ENCODE results near the gene OLFML1. TPM values are rescaled to one million over a fixed set of nuclear protein-coding genes. Genes with fewer than 3 reads are reported as not detected.

Gene OLFML1
- total and polyA plus RNA-seq, 4 experiments from 2014 or later, result not detected

DNA sequence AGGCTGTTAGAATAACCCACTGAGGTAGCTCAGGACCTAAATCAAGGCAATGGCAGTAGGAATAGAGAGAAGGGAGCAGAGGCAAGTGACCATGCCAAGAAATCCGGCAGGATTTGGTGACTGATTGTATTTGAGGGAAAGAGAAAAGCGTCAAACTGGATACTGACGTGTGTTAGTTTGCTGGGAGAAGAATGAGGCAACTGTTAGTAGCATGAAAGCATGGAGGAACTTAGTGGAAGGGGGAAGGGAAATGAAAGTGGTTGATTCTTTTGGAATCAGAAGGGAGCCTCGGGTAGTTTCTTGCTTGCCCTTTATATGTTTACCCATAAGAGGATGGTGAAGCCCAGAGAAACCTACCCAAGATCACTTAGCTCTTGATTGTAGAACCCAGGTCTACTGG, 36.8 kb downstream of the OLFML1 start:
- Mint-ChIP-seq H3K4me3 (no peak overlapping the region), H3K27ac (no peak overlapping the region), H3K27me3 (no peaks in the 10 kb centered on the region), H3K36me3 (peaks cover 0 to 9% of the 10 kb centered on the region in 2 donors), H3K9me3 (peaks cover 0 to 2% (median 0%) of the 10 kb centered on the region in 8 donors), H3K4me1 (peaks cover 18 to 67% (median 29%) of the 10 kb centered on the region in 4 donors)
- DNase-seq, result no peak
- Histone ChIP-seq H3K36me3 (ENCODE audit: insufficient read depth, low read length) (no peaks in the 10 kb centered on the region), H3K4me1 (ENCODE audit: insufficient read depth, low read length) (peaks cover 58% of the 10 kb centered on the region), H3K9me3 (ENCODE audit: control insufficient read depth in 1 of 2, low read length in 2 of 2) (no peaks in the 10 kb centered on the region), H3K27me3 (ENCODE audit: insufficient read depth, low read length) (no peaks in the 10 kb centered on the region), H3K4me3 (ENCODE audit: low read length in 2 of 2) (no peak overlapping the region), H3K27ac (ENCODE audit: low read depth, low read length) (no peak overlapping the region)
- intact Hi-C loops (cut with micrococcal nuclease), result loop anchor here (10.0 kb wide), 1 partner anchor 1163 kb away; the partner anchor contains the start of genes RPL27A and TRIM66
- POLR2A ChIA-PET (ENCODE audit: partially characterized antibody), result interaction anchor here (1.3 to 1.6 kb wide), 2 partner anchors 9 to 12 kb away, joined by 4 to 6 read pairs; no protein-coding TSS in a partner anchor
- CTCF ChIA-PET (ENCODE audit: partially characterized antibody), result interaction anchor here (0.8 to 5.1 kb wide), 6 partner anchors 9 to 173 kb away, joined by 3 to 34 read pairs (median 6); partner anchors contain the start of gene PPFIBP2

DNA sequence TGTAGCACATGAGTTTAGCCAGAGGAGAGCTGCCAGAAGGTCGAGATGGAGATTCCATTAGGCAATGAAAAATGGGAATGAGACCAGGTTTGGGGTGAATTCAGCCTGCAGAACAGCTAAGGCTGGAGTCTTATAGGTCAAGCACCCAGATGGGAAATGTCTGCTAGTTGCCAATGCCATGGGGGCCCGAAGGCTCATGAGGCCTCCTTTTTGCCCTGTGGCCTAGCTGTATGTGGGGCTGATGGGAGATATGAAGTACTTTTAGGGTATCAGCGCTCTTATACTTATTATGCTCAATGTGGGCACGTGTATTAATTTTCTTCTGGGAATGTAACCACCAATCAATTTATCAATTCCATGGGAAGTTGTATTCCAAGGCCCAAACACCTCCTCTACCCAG, 37.2 kb downstream of the OLFML1 start:
- Histone ChIP-seq H3K4me3 (ENCODE audit: low read length in 2 of 2) (no peak overlapping the region), H3K4me1 (ENCODE audit: insufficient read depth, low read length) (peaks cover 62% of the 10 kb centered on the region), H3K27me3 (ENCODE audit: insufficient read depth, low read length) (no peaks in the 10 kb centered on the region), H3K9me3 (ENCODE audit: control insufficient read depth in 1 of 2, low read length in 2 of 2) (no peaks in the 10 kb centered on the region), H3K36me3 (ENCODE audit: insufficient read depth, low read length) (no peaks in the 10 kb centered on the region), H3K27ac (ENCODE audit: low read depth, low read length) (no peak overlapping the region)
- Mint-ChIP-seq H3K4me1 (peaks cover 14 to 67% (median 32%) of the 10 kb centered on the region in 4 donors), H3K4me3 (peak overlapping the region in 1 of 8 donors; percentile 8), H3K36me3 (peaks cover 0 to 9% of the 10 kb centered on the region in 2 donors), H3K27ac (no peak overlapping the region), H3K27me3 (no peaks in the 10 kb centered on the region), H3K9me3 (peaks cover 0 to 2% (median 0%) of the 10 kb centered on the region in 8 donors)
- POLR2A ChIA-PET (ENCODE audit: partially characterized antibody), result interaction anchor here (1.3 kb wide), 1 partner anchor 10 kb away, joined by 4 read pairs; no protein-coding TSS in a partner anchor
- CTCF ChIA-PET (ENCODE audit: partially characterized antibody), result interaction anchor here (0.8 to 5.1 kb wide), 3 partner anchors 10 to 84 kb away, joined by 3 to 34 read pairs (median 15); partner anchors contain the start of gene PPFIBP2
- DNase-seq, result no peak
- intact Hi-C loops (cut with micrococcal nuclease), result loop anchor here (10.0 kb wide), 1 partner anchor 1162 kb away; the partner anchor contains the start of genes RPL27A and TRIM66

GRCh38 chr11:7523416-7524210, 38.3 kb downstream of the OLFML1 start:
- intact Hi-C loops (cut with micrococcal nuclease), result loop anchor here (10.0 kb wide), 1 partner anchor 1161 kb away; the partner anchor contains the start of genes RPL27A and TRIM66
- peak overlapping the region in 4 of 7 donors; percentile 1 to 29 (median 14) for H3K27ac Mint-ChIP-seq
- DNase-seq, result no peak
- H3K36me3 ChIP-seq (ENCODE audit: insufficient read depth, low read length), result no peaks in the 10 kb centered on the region
- H3K4me1 ChIP-seq (ENCODE audit: insufficient read depth, low read length), result peaks cover 73% of the 10 kb centered on the region
- CTCF ChIA-PET (ENCODE audit: partially characterized antibody), result interaction anchor here (1.1 to 5.1 kb wide), 4 partner anchors 10 to 39 kb away, joined by 3 to 34 read pairs (median 4); partner anchors contain the start of genes OLFML1 and PPFIBP2
- no peaks in the 10 kb centered on the region for H3K27me3 ChIP-seq (ENCODE audit: insufficient read depth, low read length)
- peaks cover 7 to 67% (median 41%) of the 10 kb centered on the region in 4 donors for H3K4me1 Mint-ChIP-seq
- H3K4me3 ChIP-seq (ENCODE audit: low read length in 2 of 2), result no peak overlapping the region
- H3K27me3 Mint-ChIP-seq, result no peaks in the 10 kb centered on the region
- H3K4me3 Mint-ChIP-seq, result peak overlapping the region in 4 of 8 donors; percentile 22 to 76 (median 50)
- H3K9me3 ChIP-seq (ENCODE audit: control insufficient read depth in 1 of 2, low read length in 2 of 2), result no peaks in the 10 kb centered on the region
- H3K27ac ChIP-seq (ENCODE audit: low read depth, low read length), result no peak overlapping the region
- POLR2A ChIA-PET (ENCODE audit: partially characterized antibody), result interaction anchor here (0.9 kb wide), 1 partner anchor 9 kb away, joined by 3 read pairs; no protein-coding TSS in a partner anchor
- H3K36me3 Mint-ChIP-seq, result peaks cover 0 to 9% of the 10 kb centered on the region in 2 donors
- peaks cover 0 to 2% (median 0%) of the 10 kb centered on the region in 8 donors for H3K9me3 Mint-ChIP-seq

GRCh38 chr11:7524462-7525235, 39.3 kb downstream of the OLFML1 start:
- Histone ChIP-seq H3K4me3 (ENCODE audit: low read length in 2 of 2) (no peak overlapping the region), H3K4me1 (ENCODE audit: insufficient read depth, low read length) (peaks cover 83% of the 10 kb centered on the region), H3K27ac (ENCODE audit: low read depth, low read length) (no peak overlapping the region), H3K9me3 (ENCODE audit: control insufficient read depth in 1 of 2, low read length in 2 of 2) (no peaks in the 10 kb centered on the region), H3K27me3 (ENCODE audit: insufficient read depth, low read length) (no peaks in the 10 kb centered on the region), H3K36me3 (ENCODE audit: insufficient read depth, low read length) (no peaks in the 10 kb centered on the region)
- Mint-ChIP-seq H3K36me3 (peaks cover 0 to 3% of the 10 kb centered on the region in 2 donors), H3K27me3 (no peaks in the 10 kb centered on the region), H3K9me3 (no peaks in the 10 kb centered on the region), H3K4me1 (peaks cover 4 to 71% (median 41%) of the 10 kb centered on the region in 4 donors), H3K27ac (peak overlapping the region in 4 of 7 donors; percentile 26 to 82 (median 39)), H3K4me3 (peak overlapping the region in 5 of 8 donors; percentile 21 to 76 (median 60))
- ChIA-PET CTCF (ENCODE audit: partially characterized antibody) (interaction anchor here (1.1 to 5.1 kb wide), 5 partner anchors 9 to 40 kb away, joined by 3 to 34 read pairs (median 4); partner anchors contain the start of genes OLFML1 and PPFIBP2), POLR2A (ENCODE audit: partially characterized antibody) (interaction anchor here (1.0 kb wide), 1 partner anchor 9 kb away, joined by 4 read pairs; no protein-coding TSS in a partner anchor)
- no peak for DNase-seq
- intact Hi-C loops (cut with micrococcal nuclease), result loop anchor here (10.0 kb wide), 1 partner anchor 1160 kb away; the partner anchor contains the start of genes RPL27A and TRIM66

DNA sequence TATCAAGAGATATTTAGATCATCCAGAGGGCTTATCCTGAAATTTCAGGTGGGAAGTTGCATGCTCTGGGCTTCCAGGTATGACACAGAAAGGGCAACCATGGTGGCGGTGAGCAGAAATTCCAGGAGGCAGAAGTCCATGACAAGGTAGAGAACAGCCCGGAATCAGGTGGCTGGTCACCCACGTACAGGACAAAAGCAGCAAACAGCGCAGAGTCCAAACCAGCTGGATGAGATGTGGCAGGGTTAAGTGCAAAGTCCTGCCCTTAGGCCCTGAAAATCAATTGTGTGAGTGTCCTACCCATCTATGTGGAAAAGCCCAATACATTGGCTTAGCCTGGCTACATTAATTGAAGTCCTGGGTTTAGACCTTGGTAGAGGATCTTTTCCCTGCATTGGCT, 40.1 kb downstream of the OLFML1 start:
- CTCF ChIA-PET (ENCODE audit: partially characterized antibody), result interaction anchor here (1.2 to 5.1 kb wide), 3 partner anchors 10 to 15 kb away, joined by 3 to 34 read pairs (median 4); partner anchors contain the start of gene PPFIBP2
- H3K4me1 ChIP-seq (ENCODE audit: insufficient read depth, low read length), result peaks cover 88% of the 10 kb centered on the region

DNA sequence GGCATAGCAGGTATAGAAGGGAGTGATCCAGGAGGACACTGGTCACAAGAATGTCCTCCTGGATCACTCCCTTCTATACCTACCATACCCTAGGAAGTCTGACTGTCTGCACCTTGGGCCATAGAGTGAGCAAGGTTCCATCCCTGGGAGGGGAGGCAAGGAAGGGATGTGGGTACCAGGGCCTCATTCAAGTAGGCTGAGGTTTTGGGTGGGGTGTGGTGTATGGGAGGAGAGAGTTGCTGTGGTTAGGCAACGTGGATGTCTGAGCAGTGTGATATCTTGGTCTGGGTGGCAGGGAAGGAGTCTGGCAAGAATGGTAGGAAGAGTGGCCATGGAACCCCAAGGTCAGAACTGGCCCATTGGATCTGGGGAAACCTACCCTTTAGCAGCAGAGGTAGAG, 41.7 kb downstream of the OLFML1 start:
- POLR2A ChIA-PET (ENCODE audit: partially characterized antibody), result interaction anchor here (1.3 kb wide), 1 partner anchor 51 kb away, joined by 4 read pairs; no protein-coding TSS in a partner anchor

More for the DNA sequence above, 40.1 kb downstream of the OLFML1 start:
- H3K27me3 Mint-ChIP-seq, result no peaks in the 10 kb centered on the region
- H3K36me3 Mint-ChIP-seq, result peaks cover 0 to 3% of the 10 kb centered on the region in 2 donors
- no peak for DNase-seq
- intact Hi-C loops (cut with micrococcal nuclease), result loop anchor here (10.0 kb wide), 1 partner anchor 1159 kb away; the partner anchor contains the start of genes RPL27A and TRIM66
- no peaks in the 10 kb centered on the region for H3K9me3 Mint-ChIP-seq
- H3K4me3 ChIP-seq (ENCODE audit: low read length in 2 of 2), result no peak overlapping the region
- peak overlapping the region in 2 of 7 donors; percentile 5 to 48 for H3K27ac Mint-ChIP-seq
- H3K27me3 ChIP-seq (ENCODE audit: insufficient read depth, low read length), result no peaks in the 10 kb centered on the region
- H3K36me3 ChIP-seq (ENCODE audit: insufficient read depth, low read length), result no peaks in the 10 kb centered on the region
- H3K27ac ChIP-seq (ENCODE audit: low read depth, low read length), result no peak overlapping the region
- no peaks in the 10 kb centered on the region for H3K9me3 ChIP-seq (ENCODE audit: control insufficient read depth in 1 of 2, low read length in 2 of 2)
- peak overlapping the region in 4 of 8 donors; percentile 1 to 21 (median 14) for H3K4me3 Mint-ChIP-seq
- H3K4me1 Mint-ChIP-seq, result peaks cover 12 to 78% (median 40%) of the 10 kb centered on the region in 4 donors
- POLR2A ChIA-PET (ENCODE audit: partially characterized antibody), result no interaction called here

More for the DNA sequence above, 41.7 kb downstream of the OLFML1 start:
- H3K4me1 ChIP-seq (ENCODE audit: insufficient read depth, low read length), result peaks cover 83% of the 10 kb centered on the region
- no peaks in the 10 kb centered on the region for H3K9me3 Mint-ChIP-seq
- no peaks in the 10 kb centered on the region for H3K27me3 ChIP-seq (ENCODE audit: insufficient read depth, low read length)
- peak overlapping the region; percentile 2 to 86 (median 75) for H3K4me3 Mint-ChIP-seq
- no peaks in the 10 kb centered on the region for H3K9me3 ChIP-seq (ENCODE audit: control insufficient read depth in 1 of 2, low read length in 2 of 2)
- H3K36me3 ChIP-seq (ENCODE audit: insufficient read depth, low read length), result no peaks in the 10 kb centered on the region
- H3K27ac Mint-ChIP-seq, result peak overlapping the region; percentile 70 to 93 (median 86)
- intact Hi-C loops (cut with micrococcal nuclease), result loop anchor here (1.0 to 10.0 kb wide), 3 partner anchors 14 to 1158 kb away; partner anchors contain the start of genes PPFIBP2, RPL27A and TRIM66
- no peak overlapping the region for H3K4me3 ChIP-seq (ENCODE audit: low read length in 2 of 2)
- H3K36me3 Mint-ChIP-seq, result peaks cover 0 to 3% of the 10 kb centered on the region in 2 donors
- peak overlapping the region; percentile 13 for H3K27ac ChIP-seq (ENCODE audit: low read depth, low read length)
- H3K4me1 Mint-ChIP-seq, result peaks cover 24 to 94% (median 41%) of the 10 kb centered on the region in 4 donors
- CTCF ChIA-PET (ENCODE audit: partially characterized antibody), result interaction anchor here (1.5 kb wide), 1 partner anchor 14 kb away, joined by 7 read pairs; the partner anchor contains the start of gene PPFIBP2
- DNase-seq, result peak; percentile 63 to 76 (median 71)
- no peaks in the 10 kb centered on the region for H3K27me3 Mint-ChIP-seq
